ENCODE results near the gene PTPRG. TPM values are rescaled to one million over a fixed set of nuclear protein-coding genes. Genes with fewer than 3 reads are reported as not detected.

The PTPRG gene
- total RNA-seq, 4 donors from 2014 or later = 11.0 to 18.5 (median 14.9) TPM

DNA sequence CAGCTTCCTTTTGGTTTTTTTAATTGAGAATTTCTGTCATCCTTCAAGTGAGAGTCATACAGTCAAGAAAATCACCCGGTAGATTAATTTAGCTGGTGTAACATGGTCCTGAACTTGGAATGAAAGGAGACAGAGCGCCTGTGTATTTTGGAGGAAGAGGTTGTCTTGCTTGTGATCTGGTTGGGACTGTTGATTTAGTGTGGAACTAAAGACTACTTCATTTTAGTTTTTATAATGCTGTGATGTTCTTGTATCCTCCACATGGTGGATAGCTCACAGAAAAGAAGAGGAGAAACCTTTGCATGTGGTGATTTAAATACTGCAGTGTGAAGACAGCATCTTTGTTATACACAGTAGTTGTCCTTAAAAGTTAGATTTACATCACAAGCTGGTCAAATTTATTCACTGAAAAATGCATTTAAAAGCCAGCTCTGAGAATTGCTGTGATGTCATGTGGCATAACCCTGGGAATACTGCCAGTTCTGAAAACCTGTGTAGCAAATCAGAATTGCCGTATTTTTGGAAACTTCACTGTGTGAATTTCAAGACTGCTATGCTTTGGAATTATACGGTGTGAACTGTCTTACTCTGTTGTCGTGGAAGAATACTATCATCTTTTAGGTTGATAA, 268.5 kb downstream of the PTPRG start:
- no peaks in the 10 kb centered on the region for H3K27me3 ChIP-seq
- no peaks in the 10 kb centered on the region for H3K36me3 ChIP-seq
- H3K9me3 ChIP-seq = no peaks in the 10 kb centered on the region
- no peak overlapping the region for H3K27ac ChIP-seq
- DNase-seq (ENCODE audit: low spot score in 2 of 2) = no peak
- TF ChIP-seq, protein P1, sequence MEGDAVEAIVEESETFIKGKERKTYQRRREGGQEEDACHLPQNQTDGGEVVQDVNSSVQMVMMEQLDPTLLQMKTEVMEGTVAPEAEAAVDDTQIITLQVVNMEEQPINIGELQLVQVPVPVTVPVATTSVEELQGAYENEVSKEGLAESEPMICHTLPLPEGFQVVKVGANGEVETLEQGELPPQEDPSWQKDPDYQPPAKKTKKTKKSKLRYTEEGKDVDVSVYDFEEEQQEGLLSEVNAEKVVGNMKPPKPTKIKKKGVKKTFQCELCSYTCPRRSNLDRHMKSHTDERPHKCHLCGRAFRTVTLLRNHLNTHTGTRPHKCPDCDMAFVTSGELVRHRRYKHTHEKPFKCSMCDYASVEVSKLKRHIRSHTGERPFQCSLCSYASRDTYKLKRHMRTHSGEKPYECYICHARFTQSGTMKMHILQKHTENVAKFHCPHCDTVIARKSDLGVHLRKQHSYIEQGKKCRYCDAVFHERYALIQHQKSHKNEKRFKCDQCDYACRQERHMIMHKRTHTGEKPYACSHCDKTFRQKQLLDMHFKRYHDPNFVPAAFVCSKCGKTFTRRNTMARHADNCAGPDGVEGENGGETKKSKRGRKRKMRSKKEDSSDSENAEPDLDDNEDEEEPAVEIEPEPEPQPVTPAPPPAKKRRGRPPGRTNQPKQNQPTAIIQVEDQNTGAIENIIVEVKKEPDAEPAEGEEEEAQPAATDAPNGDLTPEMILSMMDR (IDR thresholded peaks at IDR 0.05) = no peak
- TF ChIP-seq POLR2AphosphoS5 (IDR thresholded peaks at IDR 0.05) (no peak), POLR2A (IDR thresholded peaks at IDR 0.05) (no peak), EP300 (IDR thresholded peaks at IDR 0.05) (no peak)
- 52% methylated on average over 5 of the region's 5 CpGs for WGBS
- no peak overlapping the region for H3K4me3 ChIP-seq
- H3K4me1 ChIP-seq = peaks cover 5% of the 10 kb centered on the region

DNA sequence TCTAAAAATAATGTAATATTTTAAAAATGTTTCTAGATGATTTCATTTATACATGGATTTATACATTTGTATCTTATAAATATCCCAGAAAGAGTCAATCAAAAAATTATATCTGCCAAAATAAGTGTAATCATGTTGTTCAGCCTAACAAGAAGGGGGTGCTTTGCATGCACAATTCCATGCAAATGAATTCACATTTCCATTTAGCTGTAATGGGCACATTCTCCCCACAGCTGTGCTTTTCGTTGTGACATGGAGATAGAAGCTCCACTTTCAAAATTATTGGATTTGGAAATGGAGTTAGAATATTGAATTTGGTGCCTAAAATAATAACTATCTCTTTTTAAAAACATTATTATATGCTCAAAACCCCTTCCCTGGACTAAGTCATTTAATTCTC, 270.6 kb downstream of the PTPRG start:
- DNase-seq (ENCODE audit: low spot score in 2 of 2) = no peak
- peaks cover 5% of the 10 kb centered on the region for H3K4me1 ChIP-seq
- TF ChIP-seq POLR2A (IDR thresholded peaks at IDR 0.05) (no peak), EP300 (IDR thresholded peaks at IDR 0.05) (no peak), POLR2AphosphoS5 (IDR thresholded peaks at IDR 0.05) (no peak)
- TF ChIP-seq, protein P1 (IDR thresholded peaks at IDR 0.05) = no peak

DNA sequence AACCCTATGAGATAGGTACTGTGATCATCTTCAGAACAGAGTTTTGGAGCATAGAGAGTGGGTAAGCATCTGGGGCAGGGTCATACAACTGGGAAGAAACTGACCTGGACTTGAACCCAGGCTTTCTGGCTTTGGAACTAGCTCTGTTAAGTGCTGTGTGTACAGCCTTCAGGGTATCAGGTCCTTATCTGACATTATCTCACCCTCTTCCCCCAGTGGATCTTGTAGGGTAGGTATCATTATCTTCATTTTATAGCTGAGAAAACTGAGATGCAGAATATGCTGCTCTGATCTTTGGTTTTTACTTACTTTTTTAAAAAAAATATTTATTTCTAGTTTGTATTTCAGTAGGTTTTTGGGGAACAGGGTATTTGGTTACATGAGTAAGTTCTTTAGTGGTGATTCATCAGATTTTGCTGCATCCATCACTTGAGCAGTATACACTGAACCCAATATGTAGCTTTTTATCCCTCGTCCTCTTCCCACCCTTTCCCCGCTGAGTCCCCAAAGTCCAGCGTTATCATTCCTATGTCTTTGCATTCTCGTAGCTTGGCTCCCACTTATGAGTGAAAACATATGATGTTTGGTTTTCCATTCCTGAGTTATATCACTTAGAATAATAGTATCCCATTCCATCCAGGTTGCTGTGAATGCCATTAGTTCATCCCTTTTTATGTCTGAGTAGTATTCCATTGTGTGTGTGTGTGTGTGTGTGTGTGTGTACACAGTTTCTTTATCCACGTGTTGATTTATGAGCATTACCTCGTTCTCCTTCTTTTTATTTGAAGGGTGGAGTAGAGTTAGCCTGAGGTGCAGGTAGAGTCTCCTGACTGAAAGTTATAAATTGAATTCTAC, 271.2 kb downstream of the PTPRG start:
- no peak for TF ChIP-seq EP300 (IDR thresholded peaks at IDR 0.05)
- no peak for TF ChIP-seq POLR2AphosphoS5 (IDR thresholded peaks at IDR 0.05)
- TF ChIP-seq POLR2A (IDR thresholded peaks at IDR 0.05) = no peak
- TF ChIP-seq, protein P1 (IDR thresholded peaks at IDR 0.05) = no peak

More for the DNA sequence above, 270.6 kb downstream of the PTPRG start:
- Histone ChIP-seq H3K9me3 (no peaks in the 10 kb centered on the region), H3K4me3 (no peak overlapping the region), H3K27ac (no peak overlapping the region), H3K36me3 (no peaks in the 10 kb centered on the region), H3K27me3 (no peaks in the 10 kb centered on the region)
- 86% methylated on average over 1 of the region's 1 CpG for WGBS

DNA sequence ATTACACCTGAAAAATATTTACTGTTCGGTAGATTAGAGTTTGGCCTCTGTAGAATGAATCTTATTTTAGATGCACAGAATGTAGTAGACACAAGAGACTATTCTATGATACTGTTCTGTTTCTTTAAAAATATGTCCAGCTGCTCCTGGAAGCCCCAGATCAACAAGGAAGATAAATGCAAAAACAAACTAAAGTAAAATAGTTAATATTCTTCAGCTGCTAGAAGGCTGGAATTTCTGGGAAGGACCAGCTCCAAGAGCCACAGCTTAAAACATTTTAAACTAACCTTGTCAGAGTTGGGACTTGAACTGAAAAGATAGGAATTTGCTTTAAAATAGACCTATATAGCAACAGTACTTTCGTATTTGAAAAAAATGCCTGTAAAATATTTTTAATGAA, 277.9 kb downstream of the PTPRG start:
- H3K9me3 ChIP-seq = no peaks in the 10 kb centered on the region
- TF ChIP-seq EP300 (IDR thresholded peaks at IDR 0.05) (no peak), POLR2AphosphoS5 (IDR thresholded peaks at IDR 0.05) (no peak), POLR2A (IDR thresholded peaks at IDR 0.05) (no peak)
- TF ChIP-seq, protein P1 (IDR thresholded peaks at IDR 0.05) = no peak
- 80% methylated on average over 2 of the region's 2 CpGs for WGBS
- no peak overlapping the region for H3K4me3 ChIP-seq
- H3K36me3 ChIP-seq = no peaks in the 10 kb centered on the region
- no peaks in the 10 kb centered on the region for H3K4me1 ChIP-seq
- no peaks in the 10 kb centered on the region for H3K27me3 ChIP-seq
- no peak for DNase-seq (ENCODE audit: low spot score in 2 of 2)
- H3K27ac ChIP-seq = no peak overlapping the region

More for the DNA sequence above, 271.2 kb downstream of the PTPRG start:
- H3K9me3 ChIP-seq = no peaks in the 10 kb centered on the region
- no peaks in the 10 kb centered on the region for H3K27me3 ChIP-seq
- WGBS = 84% methylated on average over 6 of the region's 6 CpGs
- no peaks in the 10 kb centered on the region for H3K36me3 ChIP-seq
- no peak overlapping the region for H3K4me3 ChIP-seq
- H3K4me1 ChIP-seq = peaks cover 5% of the 10 kb centered on the region
- no peak overlapping the region for H3K27ac ChIP-seq
- no peak for DNase-seq (ENCODE audit: low spot score in 2 of 2)

All from suprapubic skin (tissue), 4 donors.